ENCODE measurements around the gene TRO. TPM values are rescaled to one million over a fixed set of nuclear protein-coding genes. Genes with fewer than 3 reads are reported as not detected.

TRO gene
- total and polyA plus RNA-seq, 10 of the 15 experiments (the other 5 are each of a cell fraction or from before 2014, with no cell fraction given) = 0.02 to 1.0 (median 0.35) TPM; not detected in 7

GRCh38 chrX:54964766-54965497 is 44.3 kb downstream of the TRO start:
- FAIRE-seq (no peak), ATAC-seq (no peak), DNase-seq (ENCODE audit: low read depth, low spot score) (no peak)
- H3K4me1 ChIP-seq (ENCODE audit: control insufficient read depth, insufficient read depth, low read length) = no peaks in the 10 kb centered on the region
- intact Hi-C loops (cut with micrococcal nuclease; ENCODE audit: unreplicated experiment) = no loop called here
- no peaks in the 10 kb centered on the region for H3K79me2 ChIP-seq (ENCODE audit: control insufficient read depth, insufficient read depth, low read length)
- no peak overlapping the region for H3K4me3 ChIP-seq
- ChIA-PET RAD21 (ENCODE audit: unreplicated experiment) (no interaction called here), SMC1A (ENCODE audit: uncharacterized antibody, unreplicated experiment) (no interaction called here), CTCF (no interaction called here), POLR2A (no interaction called here)
- H4K20me1 ChIP-seq (ENCODE audit: control insufficient read depth, insufficient read depth) = no peaks in the 10 kb centered on the region
- no peak overlapping the region for H3K4me2 ChIP-seq (ENCODE audit: control insufficient read depth, insufficient read depth)
- 43% methylated on average over 4 of the region's 4 CpGs for WGBS (ENCODE audit: insufficient coverage, insufficient replicate concordance, low lambda C conversion rate, missing lambda C conversion rate)
- H3K9me3 ChIP-seq (replicated peaks; ENCODE audit: control insufficient read depth, insufficient read depth, low read length) = no peaks in the 10 kb centered on the region
- H3K36me3 ChIP-seq (ENCODE audit: control insufficient read depth in 2 of 2, insufficient read depth in 2 of 2, low read length in 1 of 2) = no peaks in the 10 kb centered on the region
- H2AFZ ChIP-seq (ENCODE audit: control insufficient read depth, low read depth, low read length) = no peak overlapping the region
- no peak overlapping the region for H3K27ac ChIP-seq (ENCODE audit: control insufficient read depth, insufficient read depth)
- no peak for TF ChIP-seq GATAD2B (conservative IDR thresholded peaks at IDR 0.05; ENCODE audit: low read depth)
- TF ChIP-seq ZSCAN29 (IDR thresholded peaks at IDR 0.05) = no peak
- no peak for TF ChIP-seq NFXL1 (IDR thresholded peaks at IDR 0.05; ENCODE audit: borderline replicate concordance)
- TF ChIP-seq, protein P1, sequence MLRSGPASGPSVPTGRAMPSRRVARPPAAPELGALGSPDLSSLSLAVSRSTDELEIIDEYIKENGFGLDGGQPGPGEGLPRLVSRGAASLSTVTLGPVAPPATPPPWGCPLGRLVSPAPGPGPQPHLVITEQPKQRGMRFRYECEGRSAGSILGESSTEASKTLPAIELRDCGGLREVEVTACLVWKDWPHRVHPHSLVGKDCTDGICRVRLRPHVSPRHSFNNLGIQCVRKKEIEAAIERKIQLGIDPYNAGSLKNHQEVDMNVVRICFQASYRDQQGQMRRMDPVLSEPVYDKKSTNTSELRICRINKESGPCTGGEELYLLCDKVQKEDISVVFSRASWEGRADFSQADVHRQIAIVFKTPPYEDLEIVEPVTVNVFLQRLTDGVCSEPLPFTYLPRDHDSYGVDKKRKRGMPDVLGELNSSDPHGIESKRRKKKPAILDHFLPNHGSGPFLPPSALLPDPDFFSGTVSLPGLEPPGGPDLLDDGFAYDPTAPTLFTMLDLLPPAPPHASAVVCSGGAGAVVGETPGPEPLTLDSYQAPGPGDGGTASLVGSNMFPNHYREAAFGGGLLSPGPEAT (IDR thresholded peaks at IDR 0.05; ENCODE audit: low read depth) = no peak
- TF ChIP-seq RFX5 (IDR thresholded peaks at IDR 0.05; ENCODE audit: low read depth, low read length) = no peak
- no peak for TF ChIP-seq NFIC (IDR thresholded peaks at IDR 0.05; ENCODE audit: low read depth, low read length)
- TF ChIP-seq FOXM1 (IDR thresholded peaks at IDR 0.05; ENCODE audit: low read depth, low read length) = no peak
- TF ChIP-seq SREBF2 (IDR thresholded peaks at IDR 0.05; ENCODE audit: low read length) = no peak
- TF ChIP-seq STAT1 (conservative IDR thresholded peaks at IDR 0.05) = no peak
- no peak for TF ChIP-seq SUZ12 (IDR thresholded peaks at IDR 0.05; ENCODE audit: unreplicated experiment)
- TF ChIP-seq CHD1 (IDR thresholded peaks at IDR 0.05; ENCODE audit: low read depth, low read length) = no peak
- no peak for TF ChIP-seq ESRRA (IDR thresholded peaks at IDR 0.05; ENCODE audit: low read length)
- TF ChIP-seq NR2C2 (IDR thresholded peaks at IDR 0.05; ENCODE audit: borderline replicate concordance, control insufficient read depth, insufficient read length, low read depth) = no peak
- TF ChIP-seq SIX5 (IDR thresholded peaks at IDR 0.05; ENCODE audit: low read depth, low read length, severe bottlenecking) = no peak
- H3K9ac ChIP-seq (ENCODE audit: control insufficient read depth, insufficient read depth, low read length) = no peak overlapping the region
- no peaks in the 10 kb centered on the region for H3K27me3 ChIP-seq (replicated peaks in 1 of 2; ENCODE audit: control insufficient read depth in 2 of 2, insufficient read depth in 2 of 2, low read length in 1 of 2)
- BruUV-seq (replicated peaks) = no TSS peak
- in situ Hi-C loops (cut with MboI) = no loop called here
